NCI-H2196 treated with DMSO at 0.1 percent for 48 hours (cell line): Measurements from ENCODE around the gene RNFT2.

Source experiments
- DNase-seq: peaks from one replicate; lab custom pipeline; 2025; ENCODE audit not compliant: unreplicated experiment; lab: John Stamatoyannopoulos, UW

RNFT2 gene, protein sequence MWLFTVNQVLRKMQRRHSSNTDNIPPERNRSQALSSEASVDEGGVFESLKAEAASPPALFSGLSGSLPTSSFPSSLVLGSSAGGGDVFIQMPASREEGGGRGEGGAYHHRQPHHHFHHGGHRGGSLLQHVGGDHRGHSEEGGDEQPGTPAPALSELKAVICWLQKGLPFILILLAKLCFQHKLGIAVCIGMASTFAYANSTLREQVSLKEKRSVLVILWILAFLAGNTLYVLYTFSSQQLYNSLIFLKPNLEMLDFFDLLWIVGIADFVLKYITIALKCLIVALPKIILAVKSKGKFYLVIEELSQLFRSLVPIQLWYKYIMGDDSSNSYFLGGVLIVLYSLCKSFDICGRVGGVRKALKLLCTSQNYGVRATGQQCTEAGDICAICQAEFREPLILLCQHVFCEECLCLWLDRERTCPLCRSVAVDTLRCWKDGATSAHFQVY

GRCh38 chr12:116737774-116738657, at the start of gene RNFT2, which contains the start of gene SPRING1:
TSS of gene RNFT2 (plus strand) at chr12:116738315. CDS start at chr12:116740498, 2,183 bp downstream.
TSS of gene SPRING1 (minus strand) at chr12:116738069. CDS start at chr12:116737900, 169 bp downstream.
- DNase-seq: peak; percentile 98

- DNase-seq: no peak
Measured at GRCh38 chr12:116689521-116689920, 48.6 kb upstream of the RNFT2 start.

DNA sequence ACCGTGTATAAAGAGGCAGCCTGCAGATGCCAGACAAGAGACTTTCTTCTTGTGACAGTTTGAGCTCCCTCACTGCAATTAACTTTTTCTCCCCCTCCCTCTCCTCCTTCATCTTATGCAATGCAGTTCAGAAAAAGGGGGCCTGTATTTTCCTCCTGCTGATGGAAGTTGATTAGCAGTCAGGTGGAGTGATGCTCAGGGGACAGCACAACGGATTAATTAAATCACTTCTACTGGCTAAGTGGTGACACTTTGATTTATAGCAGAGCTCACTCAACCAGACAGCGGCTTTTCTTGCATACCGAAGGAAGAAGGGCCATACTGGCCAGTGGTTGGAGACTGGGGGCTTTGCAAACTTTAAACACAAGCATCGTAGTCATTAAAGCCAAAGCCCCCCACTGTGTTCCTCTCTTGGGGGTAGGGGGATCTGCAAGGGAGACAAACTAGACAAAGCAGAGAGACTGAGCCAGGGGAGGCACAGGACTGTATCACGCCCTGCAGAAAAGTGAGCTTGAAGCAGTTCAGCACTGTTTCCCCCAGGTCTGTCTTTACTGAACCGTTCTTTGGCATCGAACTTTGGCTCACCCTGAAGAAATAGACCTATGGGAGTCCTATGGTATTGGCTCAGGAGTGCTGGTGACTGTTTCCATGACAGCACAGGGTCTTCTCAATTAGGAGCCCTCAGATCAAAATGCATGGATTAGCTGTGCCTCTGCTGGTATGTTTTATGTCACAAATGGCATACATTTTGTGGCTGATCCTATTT, 48.0 kb upstream of the RNFT2 start:
- no peak for DNase-seq

DNA sequence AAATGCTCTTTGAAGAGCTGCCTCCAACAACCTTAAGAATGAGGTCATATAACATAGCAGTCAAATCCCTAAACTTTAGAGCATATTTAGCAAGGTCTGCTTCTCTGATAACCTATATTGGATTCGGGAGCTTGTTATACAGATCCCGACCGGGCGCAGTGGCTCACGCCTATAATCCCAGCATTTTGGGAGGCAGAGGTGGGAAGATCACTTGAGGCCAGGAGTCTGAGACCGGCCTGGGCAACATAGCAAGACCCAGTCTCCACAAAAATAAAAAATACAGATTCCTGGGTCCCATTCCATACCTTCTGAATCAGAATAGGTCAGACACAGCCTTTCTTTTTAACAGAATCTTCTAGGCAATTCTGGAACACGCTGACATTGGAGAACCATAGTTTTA, 46.9 kb upstream of the RNFT2 start:
- no peak for DNase-seq

GRCh38 chr12:116691636-116692035, 46.5 kb upstream of the RNFT2 start:
- DNase-seq: no peak

DNA sequence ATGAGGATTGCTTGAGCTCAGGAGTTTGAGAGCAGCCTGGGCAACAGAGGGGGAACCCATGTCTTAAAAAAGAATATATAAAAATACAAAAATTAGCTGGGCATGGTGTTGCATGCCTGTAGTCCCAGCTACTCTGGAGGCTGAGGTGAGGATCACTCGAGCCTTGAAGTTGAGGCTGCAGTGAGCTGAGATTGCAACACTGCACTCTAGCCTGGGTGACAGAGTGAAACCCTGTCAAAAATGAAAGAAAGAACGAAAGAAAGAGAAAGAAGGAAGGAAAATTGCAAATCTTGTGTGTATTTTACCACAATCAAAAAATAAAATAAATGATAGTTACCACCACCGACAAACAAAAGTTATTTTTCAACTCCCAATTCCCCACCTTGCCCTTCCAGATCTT, 45.5 kb upstream of the RNFT2 start:
- DNase-seq: no peak

DNA sequence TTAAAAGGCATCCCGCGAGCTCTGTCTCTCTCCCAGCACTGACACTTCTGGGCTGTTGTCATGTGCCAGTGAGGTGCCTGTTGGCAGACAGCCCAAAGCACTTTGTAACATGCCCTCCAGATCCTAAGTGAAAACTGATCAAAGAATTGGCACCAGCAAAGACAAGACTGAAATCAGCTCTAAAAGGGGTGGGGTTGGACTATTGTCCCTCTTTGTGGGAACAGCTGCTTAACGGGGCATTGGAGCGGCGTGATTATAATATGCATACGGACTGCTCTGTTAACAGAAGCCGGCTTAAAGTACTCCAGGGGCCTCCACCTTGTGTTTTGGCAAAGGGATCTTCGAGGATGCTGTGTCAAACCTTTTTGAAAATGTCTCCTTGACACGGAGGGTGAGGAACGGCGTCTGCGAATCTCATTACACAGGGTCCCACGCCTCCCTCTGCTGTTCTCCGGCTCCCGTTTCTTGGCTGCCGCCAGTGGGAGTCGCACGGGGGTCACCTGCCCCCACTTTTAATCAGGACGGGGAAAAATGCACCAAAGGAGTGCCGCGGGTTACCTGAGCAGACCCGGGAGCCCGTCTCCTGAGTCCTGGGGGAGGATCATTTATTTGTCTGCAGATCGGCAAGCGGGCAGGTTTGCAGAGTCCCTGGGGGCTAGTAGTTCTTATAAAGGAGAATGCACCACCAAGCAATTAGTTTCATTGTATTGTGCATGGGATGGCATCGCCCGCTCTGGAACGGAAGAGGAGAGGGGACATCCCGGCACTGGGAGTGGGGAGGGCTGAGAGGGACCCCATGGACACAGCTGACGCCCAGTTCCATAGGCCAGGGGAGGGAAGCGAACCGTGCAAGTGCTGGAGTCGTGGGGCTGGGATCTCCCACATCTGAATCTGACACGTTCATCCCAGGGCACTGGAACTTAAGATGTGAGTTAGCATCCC, 44.6 kb upstream of the RNFT2 start:
- DNase-seq: peak; percentile 13

DNA sequence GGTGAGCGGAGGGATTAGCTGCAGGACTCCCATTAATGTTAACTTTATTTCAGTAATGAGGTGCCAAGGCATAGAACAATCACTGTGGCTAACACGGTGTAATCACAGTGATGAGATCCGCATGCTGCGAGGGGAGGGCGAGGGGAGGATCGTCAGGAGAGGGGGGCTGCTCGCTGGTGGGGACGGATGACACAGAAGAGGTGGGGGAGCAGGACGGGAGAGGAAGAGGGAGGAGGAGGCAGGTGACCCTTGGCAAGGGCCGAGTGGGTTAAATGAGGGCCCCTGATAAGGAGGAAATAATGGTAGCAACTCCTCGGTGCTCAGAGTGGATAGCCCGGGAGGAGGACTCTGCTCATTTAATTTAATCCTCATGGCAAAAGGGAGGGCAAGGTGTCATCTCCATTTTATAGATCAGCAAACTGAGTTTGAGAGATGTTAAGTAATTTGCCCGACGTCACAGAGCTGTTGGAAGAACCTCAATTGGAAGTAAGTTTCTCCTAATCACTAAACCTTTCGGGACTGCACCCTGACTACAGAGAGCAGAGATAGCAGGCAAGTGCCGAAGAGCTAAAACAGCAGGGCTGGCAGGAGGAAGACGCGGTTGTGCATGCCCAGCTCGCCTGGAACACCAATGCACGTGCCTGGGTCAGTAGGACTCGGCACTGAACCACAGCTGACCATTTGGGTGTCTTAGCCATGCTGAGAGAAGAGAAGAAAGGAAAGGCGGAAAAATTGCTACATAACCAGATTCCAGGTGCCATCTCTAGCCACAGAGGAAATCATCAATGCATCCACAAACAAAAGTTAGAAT, 43.3 kb upstream of the RNFT2 start:
- no peak for DNase-seq

GRCh38 chr12:116695464-116695725, 42.7 kb upstream of the RNFT2 start:
- no peak for DNase-seq

- peak; percentile 27 for DNase-seq
Measured at GRCh38 chr12:116697305-116697704, 40.8 kb upstream of the RNFT2 start.

DNA sequence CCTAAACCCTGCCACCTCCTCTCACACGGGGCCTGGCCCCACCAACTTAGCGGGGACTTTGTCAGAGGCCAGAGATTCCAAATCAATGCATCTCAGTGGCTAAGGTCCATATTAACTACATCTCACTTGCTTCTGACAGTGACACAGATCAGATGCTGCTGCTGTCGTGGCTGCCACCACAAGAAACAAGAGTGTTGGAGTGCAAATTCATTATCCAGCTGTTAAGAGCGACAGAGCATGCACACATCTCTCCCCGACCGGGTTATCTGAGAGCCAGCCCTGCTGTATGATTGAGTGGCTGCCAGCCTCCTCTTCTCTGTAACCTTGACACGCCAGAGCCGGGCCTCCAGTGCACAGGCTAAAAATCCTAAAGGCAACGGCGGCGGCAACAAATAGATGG, 40.4 kb upstream of the RNFT2 start:
- DNase-seq: peak; percentile 70

DNA sequence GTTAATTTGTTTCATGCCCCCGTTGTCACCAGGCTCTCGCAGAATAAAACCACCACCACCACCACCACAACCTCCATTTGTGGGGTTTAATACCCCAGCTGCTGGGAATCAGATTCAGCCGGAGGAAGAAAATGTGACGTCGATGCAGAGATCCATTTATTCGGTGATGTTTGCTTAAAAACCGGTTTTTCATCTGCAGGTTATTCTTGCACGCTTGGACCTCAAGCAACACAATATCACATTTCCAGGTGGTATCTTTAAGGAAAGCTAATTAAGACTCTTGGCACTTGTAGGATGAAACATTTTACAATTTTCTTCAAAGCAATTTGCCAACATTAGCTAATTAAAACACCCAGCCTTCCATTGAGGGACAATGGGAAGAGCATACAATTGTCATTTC, 40.0 kb upstream of the RNFT2 start:
- peak; percentile 70 for DNase-seq

- no peak for DNase-seq
Measured at GRCh38 chr12:116698554-116699075, 39.5 kb upstream of the RNFT2 start.

DNA sequence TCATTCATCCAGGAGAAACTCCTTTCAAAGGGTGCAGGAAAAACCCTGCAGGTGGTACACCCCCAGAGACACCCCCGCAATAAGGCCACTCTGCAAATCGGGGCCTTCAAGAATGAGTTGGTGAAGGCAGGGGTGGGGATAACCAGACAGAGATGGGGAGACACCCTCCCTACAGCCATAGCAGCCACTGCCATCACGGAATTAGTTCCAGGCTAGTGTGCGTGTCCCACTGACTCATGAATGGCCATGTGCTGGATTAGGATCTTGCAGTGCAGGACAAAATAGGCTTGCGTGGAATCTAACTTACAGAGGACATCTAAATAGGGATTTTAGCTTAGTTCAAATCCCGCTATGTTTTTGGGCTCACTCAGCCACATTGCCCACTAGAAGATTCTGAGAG, 38.0 kb upstream of the RNFT2 start:
- DNase-seq: no peak

- no peak for DNase-seq
Measured at GRCh38 chr12:116701432-116701831, 36.7 kb upstream of the RNFT2 start.

GRCh38 chr12:116703214-116703795, 34.8 kb upstream of the RNFT2 start:
- peak; percentile 25 for DNase-seq

DNA sequence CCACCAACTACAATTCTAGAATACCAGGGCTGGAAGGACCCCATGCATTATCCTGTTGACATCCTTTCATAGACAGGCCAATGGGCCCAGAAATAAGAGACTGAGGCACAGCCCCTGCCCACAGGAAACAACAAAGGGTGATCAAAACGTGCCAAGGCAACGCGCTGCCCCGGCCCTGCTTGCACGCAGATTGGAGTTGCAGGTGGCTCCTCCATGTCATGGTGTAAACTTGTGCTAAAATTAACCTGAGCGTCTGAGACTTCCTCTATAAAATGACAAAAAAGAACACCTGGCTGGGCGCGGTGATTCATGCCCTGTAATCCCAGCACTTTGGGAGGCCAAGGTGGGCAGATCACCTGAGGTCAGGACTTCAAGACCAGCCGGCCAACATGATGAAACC, 30.4 kb upstream of the RNFT2 start:
- no peak for DNase-seq

DNA sequence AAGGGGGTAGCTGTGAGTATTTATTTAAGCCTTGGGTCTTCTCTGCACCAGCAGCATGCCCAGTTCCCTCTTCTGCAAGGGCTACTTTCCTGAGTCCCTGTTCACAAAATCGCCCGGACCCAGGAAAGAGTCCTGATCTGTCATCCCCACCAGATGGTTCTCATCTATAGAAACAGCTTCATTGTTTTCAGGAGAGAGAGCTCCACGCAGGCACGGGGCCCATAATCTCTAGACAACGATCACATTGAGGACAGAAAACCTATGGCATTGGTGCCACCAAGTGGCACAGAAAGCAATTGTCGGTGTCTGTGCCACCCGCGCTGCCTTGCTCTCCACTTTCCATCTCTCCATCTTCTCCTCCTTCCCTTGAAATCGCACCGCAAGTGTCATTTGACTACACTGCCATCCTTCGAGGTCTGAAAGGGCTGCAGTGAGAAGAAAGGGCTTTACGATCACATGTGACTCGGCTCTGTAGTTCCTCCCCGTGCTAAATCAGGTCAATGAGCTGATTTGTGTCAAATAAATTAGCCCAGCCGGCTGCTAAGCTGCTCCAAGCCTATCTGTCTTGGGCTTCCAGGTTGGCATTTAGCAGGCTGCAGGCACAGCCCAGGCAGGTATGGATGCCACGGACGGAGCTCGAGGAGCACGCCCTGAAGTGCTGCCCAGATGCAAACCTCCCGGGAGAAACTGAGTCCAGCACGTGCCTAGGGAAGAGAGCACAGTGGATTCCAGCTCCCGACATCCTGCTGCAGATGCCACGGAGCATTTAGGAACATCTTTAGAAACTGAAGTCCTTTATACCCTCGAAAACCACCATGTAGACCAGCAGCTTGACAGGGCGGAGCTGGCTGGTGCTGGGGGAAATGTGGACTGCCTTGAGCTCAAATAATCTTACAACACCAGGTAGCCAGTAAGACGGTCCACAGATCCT, 29.0 kb upstream of the RNFT2 start:
- peak; percentile 67 for DNase-seq
